ENCODE measurements around the gene STX11.
"Not testable (repeated sequence)": the region's sequence is repeated elsewhere in the genome, so short reads cannot be mapped to it uniquely, and the experiment has no call there.

Gene STX11

GRCh38 chr6:144177726-144178125 lies 27.4 kb downstream of the STX11 start:
- no peak for DNase-seq (ENCODE audit: low read depth)

GRCh38 chr6:144178323-144178722 lies 28.0 kb downstream of the STX11 start:
- no peak for DNase-seq (ENCODE audit: low read depth)

- no peak for DNase-seq (ENCODE audit: low read depth)
Measured at GRCh38 chr6:144179237-144179636, 28.9 kb downstream of the STX11 start.

GRCh38 chr6:144179828-144180227 lies 29.5 kb downstream of the STX11 start:
- no peak for DNase-seq (ENCODE audit: low read depth)

- not testable (repeated sequence) for DNase-seq (ENCODE audit: low read depth)
Measured at GRCh38 chr6:144180354-144180753, 30.0 kb downstream of the STX11 start.

GRCh38 chr6:144181639-144182038 lies 31.3 kb downstream of the STX11 start:
- DNase-seq (ENCODE audit: low read depth) = no peak

- not testable (repeated sequence) for DNase-seq (ENCODE audit: low read depth)
Measured at GRCh38 chr6:144184186-144184585, 33.9 kb downstream of the STX11 start.

- DNase-seq (ENCODE audit: low read depth) = no peak
Measured at GRCh38 chr6:144185133-144185836, 35.0 kb downstream of the STX11 start.

- DNase-seq (ENCODE audit: low read depth) = no peak
Measured at GRCh38 chr6:144186817-144187625, 36.7 kb downstream of the STX11 start.

GRCh38 chr6:144189351-144189750 lies 39.0 kb downstream of the STX11 start:
- DNase-seq (ENCODE audit: low read depth) = no peak

- no peak for DNase-seq (ENCODE audit: low read depth)
Measured at GRCh38 chr6:144190080-144190479, 39.8 kb downstream of the STX11 start.

- peak; percentile 14 for DNase-seq (ENCODE audit: low read depth)
Measured at GRCh38 chr6:144190593-144190992, 40.3 kb downstream of the STX11 start.

GRCh38 chr6:144193181-144193580 lies 42.9 kb downstream of the STX11 start:
- DNase-seq (ENCODE audit: low read depth) = no peak

- DNase-seq (ENCODE audit: low read depth) = no peak
Measured at GRCh38 chr6:144194293-144194810, 44.0 kb downstream of the STX11 start.

- no peak for DNase-seq (ENCODE audit: low read depth)
Measured at GRCh38 chr6:144195671-144196270, 45.5 kb downstream of the STX11 start.

- DNase-seq (ENCODE audit: low read depth) = no peak
Measured at GRCh38 chr6:144197919-144198318, 47.6 kb downstream of the STX11 start.

GRCh38 chr6:144202879-144203468 lies 52.7 kb downstream of the STX11 start:
- DNase-seq (ENCODE audit: low read depth) = no peak

- no peak for DNase-seq (ENCODE audit: low read depth)
Measured at GRCh38 chr6:144211160-144211559, 60.8 kb downstream of the STX11 start.

- DNase-seq (ENCODE audit: low read depth) = no peak
Measured at GRCh38 chr6:144213315-144213714, 63.0 kb downstream of the STX11 start.

- no peak for DNase-seq (ENCODE audit: low read depth)
Measured at GRCh38 chr6:144214029-144214428, 63.7 kb downstream of the STX11 start.

GRCh38 chr6:144214622-144215401 lies 64.5 kb downstream of the STX11 start:
- DNase-seq (ENCODE audit: low read depth) = no peak
